ENCODE results near the gene PLD1.
A peak's percentile ranks its signal among the peaks of the same experiment; 100 is the strongest.

PLD1 gene

DNA sequence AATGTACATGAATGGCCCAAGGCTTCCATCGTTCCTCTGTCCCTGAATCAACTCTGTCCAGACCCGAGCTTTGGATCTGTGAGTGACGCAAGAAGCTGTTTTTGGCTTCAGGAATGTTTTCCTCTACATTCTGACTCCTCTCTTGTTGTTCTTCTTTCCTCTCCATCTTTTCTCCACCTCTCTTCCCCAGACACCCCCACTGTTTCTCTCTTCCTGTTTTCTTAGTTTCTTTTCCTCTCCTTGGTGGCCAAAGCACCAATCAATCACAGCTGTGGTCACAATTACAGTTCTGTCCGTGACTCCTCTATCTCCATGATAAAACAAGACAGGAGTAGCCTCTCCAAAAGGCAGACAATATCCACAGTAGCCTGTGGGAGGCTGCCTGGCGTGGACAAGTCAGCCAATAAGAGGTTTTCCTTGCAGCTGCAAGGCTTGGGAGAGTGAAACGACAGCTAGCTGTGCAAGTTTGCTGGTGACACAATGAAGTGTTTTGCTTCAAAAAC lies 28.0 kb upstream of the PLD1 start:
- DNase-seq (ENCODE audit: low spot score): no peak

DNA sequence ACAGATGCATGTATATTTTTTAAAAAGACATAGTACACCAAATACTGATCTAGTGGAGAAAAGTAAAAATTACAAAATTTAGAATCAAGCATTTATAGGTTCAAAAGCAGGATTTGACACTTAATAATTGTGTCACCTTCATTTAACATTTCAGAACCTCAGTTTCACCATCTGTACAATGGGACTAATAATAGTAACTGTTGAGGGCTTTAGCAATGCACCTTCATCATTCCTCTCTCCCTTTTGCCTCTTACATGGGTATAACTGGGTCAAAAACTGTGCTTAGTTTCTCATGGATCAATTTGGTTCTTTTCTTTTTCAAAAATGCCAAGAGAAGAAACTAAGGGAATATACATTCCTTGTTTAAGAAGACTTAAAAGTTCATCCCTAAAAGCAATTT lies 27.4 kb upstream of the PLD1 start:
- DNase-seq (ENCODE audit: low spot score): no peak

DNA sequence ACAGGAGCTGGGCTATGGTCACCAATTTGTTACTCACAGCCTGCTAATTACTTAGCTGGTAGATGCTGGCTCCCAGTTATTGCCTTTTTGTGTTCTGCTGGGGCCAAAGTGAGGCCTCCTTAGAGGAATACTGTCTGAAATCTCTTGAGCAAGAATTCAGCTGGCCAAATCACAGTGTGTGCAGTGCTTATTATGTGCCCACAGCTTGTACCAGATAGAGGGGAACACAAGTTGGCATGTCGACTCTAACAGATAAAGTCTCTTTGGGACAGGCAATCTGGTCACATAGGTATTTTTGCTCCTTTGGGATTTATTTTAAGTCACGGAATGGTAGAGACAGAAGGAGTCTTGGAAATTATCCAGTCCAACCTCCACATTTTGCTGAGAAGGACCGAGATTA lies 26.6 kb upstream of the PLD1 start:
- DNase-seq (ENCODE audit: low spot score): no peak

DNA sequence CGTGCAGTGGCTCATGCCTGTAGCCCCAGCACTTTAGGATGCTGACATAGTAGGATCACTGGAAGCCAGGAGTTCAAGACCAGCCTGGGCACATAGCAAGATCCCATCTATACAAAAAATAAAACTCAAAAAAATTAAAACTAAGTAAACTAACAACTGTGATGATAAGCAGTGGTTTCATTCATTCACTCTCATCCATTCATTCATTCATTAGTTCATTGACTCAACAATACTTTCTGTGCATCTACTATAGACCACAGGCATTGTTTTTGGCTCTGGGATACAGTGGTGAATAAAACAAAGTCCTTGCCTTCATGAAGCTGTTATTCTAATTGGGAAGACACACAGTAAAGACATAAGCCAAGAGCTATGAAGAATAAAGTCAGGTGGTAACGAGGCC lies 25.3 kb upstream of the PLD1 start:
- no peak for DNase-seq (ENCODE audit: low spot score)

DNA sequence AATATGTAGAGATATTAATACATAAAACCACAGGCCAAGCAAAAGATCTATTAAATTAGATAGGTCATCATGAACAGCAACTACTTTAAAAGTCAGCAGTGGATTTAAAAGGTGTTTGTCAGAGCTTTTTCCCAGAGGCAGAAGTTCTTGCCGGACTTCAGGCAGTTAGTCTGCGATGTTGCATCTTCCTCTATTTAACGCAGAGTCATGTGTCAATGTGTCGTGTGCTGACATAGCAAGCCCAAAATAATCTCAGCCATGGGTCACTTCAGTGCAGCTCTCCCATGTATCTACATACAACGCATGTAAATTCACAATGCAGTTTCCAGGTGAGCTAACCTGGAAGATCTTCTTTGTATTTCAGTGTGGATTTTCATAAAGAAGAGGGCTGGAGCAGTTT lies 24.8 kb upstream of the PLD1 start:
- DNase-seq (ENCODE audit: low spot score): no peak

DNA sequence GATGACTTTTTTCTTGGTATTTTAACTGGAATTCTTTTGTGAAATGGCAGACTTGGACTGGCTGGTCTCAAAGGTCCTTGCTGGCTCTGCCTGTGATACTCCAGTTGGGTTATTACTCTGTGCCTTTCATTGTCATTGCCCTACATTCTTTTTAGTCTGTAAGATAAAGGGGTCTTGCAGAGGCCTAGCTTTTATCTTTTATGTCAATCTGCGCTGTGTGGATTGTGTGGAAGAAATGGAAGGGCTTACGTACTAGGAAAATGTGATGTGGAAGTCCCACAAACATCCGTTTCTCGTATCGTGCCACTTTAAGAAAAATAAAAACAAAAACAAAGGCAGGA lies 24.1 kb upstream of the PLD1 start:
- no peak for DNase-seq (ENCODE audit: low spot score)

DNA sequence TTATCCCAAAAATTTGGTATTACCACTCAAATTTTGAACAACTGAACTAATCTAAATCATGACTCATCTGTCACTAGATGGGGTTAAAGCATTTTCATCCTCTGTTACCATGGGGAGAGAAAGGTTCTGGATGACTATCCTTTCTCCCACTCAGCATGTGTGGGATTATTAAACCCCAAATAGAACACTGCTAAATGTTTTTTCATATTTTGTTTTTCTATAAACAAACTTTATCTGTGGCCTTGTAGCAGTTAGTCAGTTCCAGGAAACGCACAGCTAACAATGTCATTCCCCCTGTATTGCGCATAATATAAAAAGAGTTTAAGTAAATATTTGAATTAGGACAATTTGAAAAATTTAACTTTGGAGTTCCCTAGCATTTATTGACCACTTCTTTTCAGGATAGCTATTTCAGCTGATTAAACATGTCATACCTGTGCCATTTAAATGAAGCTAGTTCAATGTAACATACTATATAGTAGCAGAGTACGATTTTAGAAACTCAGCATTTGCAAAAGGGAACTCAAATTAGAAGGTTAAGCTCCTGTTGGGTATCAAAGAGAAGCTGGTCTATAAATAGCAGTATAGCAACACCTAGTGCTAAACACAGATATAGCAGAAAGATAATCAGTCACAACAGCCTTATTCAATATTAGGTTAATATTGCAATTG lies 23.6 kb upstream of the PLD1 start:
- no peak for DNase-seq (ENCODE audit: low spot score)

DNA sequence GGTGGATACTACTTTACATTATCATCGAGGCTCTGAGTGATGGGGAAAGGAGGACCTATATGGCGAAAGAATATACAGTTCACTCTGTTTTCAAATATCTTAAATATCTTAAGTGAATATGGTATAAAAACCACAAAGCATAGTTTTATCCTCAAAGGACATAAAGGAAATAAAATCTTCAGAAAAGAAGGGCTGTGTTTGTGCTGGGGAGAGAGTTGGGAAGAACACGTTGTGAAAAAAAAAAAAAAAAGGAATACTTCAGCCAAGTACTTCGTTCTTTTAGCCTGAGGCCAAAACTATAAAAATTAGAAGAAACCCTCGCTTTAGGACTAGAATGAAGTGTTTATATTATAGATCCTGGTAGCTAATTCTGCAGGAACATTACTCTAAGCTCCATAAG lies 22.7 kb upstream of the PLD1 start:
- no peak for DNase-seq (ENCODE audit: low spot score)

DNA sequence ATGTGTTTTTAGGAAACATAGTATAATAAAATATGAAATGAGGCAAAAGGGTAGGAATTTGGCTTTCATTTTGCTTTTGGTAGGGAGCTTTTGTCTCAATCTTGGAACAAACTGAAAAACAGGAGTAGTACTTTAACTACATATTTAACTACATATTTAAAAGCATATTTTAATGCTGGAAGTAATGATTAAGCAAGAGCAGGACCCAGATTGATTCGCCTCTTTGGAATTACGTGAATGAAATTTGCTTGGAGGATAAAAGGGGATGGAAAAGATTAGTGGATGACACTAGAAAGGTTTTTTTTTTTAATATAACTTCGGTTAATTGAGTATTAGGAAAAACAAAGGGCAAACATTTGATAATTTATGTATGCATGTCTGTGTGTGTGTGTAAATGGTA lies 21.7 kb upstream of the PLD1 start:
- no peak for DNase-seq (ENCODE audit: low spot score)

DNA sequence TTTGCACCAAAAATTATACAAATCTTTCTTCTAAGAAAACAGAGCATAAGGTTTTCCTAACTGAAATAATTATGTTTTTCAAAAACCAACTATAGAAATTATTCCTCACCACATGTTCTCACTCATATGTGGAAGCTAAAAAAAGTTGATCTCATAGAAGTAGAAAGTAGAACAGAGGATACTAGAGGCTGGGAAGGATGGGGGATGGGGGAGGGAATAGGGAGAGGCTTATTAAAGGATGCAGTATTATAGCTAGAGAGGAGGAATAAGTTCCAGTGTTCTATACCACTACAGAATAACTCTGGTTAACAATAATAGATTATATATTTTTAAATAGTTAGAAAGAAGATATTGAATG lies 20.2 kb upstream of the PLD1 start:
- DNase-seq (ENCODE audit: low spot score): no peak

DNA sequence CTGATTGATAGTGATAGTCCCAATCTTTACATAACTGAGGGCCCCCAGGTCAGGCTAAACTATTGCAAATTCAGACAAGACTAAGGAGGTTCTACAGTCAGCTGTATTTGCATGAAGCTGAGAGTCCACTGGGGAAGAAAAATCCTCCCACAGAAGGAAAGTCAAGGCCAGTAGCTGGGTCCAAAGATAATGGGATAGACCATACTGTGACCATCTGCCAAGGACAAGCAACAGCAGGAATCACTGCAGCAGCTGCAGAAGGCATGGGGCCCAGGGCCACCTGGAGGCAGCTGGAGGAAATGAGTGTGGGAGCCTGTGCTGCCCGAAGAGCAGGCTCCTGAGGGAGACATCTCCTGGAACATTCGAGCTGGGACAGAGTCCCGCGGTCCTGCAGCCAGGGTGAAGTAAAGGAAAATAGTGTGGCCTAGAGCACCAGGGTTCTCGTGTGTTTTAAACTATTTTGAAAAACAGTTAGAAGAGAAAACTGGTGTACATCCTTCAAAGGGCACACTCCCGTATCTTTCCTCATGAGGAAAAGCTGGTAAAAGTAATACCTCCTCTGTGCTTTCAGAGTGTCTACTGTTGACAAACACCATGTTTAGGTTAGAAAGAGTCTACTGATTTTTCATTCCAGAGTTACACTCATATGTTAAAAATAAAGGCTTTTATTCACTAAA lies 19.7 kb upstream of the PLD1 start:
- DNase-seq (ENCODE audit: low spot score): peak; percentile 18

DNA sequence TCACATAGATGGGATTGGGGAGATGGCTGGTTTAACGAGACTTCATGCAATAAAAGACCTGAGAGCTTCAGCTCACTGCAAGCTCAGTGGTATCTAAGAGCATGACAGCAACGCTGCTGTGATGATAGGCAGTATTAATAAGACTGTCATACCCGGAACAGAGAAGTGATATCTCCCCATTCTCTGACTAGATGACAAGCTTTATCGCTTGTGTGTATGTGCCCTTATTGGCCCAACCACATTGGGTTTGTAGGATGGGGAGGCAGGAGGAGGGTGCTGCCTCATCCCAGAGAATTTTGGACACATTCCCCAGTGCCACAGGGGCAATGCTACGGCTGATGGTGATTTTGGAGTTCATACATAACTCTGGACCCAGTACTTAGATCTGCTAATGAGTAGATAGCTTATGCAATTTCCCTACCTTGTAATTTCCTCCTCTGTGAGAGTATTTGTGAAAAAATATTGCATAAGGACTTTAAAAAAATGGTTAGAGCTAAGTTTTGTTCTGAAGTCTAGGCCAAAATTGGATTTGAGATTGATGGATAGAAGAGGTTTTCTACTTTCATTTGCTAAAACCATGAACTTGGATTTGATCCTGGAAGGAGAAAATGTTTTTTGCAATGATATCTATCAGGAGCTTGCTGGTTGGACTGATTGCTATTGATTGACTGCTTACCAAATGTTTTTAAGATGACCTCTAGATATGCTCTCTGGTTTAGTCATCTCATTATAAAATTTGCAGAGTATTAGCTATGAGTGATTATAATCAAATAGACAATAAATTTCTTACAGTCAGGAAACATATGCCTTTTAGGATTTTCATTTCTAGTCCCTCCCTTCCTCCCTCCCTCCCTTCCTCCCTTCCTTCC lies 18.9 kb upstream of the PLD1 start:
- no peak for DNase-seq (ENCODE audit: low spot score)

DNA sequence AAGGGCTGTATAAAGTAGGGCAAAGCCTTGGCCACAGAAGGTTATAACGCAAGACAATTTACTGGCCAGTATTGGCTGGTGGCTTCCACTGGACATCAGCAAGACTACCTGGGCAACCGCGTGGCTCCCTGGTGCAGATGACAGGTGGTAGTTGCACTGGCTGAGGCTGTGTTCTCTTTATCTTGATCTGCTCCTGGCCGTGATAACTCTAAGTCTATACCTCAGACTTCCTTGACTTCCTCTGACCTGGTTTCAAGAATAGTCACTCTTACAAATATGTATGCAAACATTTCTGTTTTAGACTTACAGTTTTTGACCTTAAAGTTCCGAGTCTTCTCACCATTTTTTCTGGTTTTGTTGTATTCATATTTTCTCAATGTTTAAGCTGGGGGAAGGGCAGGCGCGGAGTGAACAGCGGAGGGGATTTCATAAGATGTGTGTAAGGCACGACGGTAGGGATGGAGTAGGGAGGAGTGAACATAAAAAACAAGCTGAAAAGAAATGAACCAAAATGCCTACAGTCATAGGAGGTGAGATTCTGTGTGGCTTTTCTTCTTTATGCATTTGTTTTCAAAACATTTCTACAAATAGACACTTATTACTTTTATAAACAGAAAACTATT lies 17.7 kb upstream of the PLD1 start:
- no peak for DNase-seq (ENCODE audit: low spot score)

DNA sequence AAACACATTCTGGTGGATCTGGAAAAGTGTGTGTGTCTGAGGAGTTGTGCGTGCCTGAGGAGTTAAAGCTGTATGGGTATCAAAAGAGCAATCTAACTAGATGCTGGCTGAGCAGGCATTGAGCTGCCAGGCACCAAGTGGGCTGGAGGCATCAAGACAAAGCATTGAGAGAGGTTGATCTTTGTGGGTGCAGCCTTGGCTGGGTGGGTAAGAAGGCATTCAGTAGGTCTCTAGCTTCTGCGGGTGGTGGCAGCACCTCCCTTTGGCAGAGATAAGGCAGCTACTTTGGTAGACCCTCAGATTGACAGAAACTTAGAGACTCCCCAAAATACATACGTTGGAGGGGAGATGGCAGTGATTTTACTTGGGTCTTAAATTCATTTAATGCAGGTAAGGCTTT lies 17.1 kb upstream of the PLD1 start:
- no peak for DNase-seq (ENCODE audit: low spot score)

DNA sequence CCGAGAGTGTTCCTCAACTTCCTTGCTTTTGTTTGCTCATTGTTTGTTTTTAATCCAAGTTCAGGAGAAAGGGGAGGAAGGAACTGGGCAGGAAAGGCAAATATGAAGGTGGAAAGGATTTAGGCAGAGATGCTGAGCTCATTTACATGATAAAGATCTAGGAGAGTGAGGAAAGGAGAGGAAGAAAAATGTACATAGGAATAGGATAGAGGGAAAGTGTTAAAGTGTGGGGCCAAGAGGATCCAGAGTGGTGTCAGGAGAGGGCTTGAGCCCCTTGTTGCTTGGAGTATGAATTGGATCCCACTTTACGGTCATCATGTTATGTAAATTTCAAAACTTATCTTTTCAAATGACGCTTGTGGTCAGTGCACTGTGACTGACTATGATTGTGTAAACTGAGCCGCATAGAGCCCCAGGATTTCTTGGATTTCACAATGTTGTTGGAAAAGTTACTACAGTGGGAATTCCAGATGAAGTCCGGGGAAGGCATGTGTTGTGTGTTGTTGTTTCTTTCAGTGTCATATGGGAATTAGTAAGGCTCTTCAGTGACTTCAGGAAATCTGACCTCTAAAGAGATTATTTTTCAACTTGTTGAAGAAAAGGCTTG lies 15.0 kb upstream of the PLD1 start:
- no peak for DNase-seq (ENCODE audit: low spot score)

DNA sequence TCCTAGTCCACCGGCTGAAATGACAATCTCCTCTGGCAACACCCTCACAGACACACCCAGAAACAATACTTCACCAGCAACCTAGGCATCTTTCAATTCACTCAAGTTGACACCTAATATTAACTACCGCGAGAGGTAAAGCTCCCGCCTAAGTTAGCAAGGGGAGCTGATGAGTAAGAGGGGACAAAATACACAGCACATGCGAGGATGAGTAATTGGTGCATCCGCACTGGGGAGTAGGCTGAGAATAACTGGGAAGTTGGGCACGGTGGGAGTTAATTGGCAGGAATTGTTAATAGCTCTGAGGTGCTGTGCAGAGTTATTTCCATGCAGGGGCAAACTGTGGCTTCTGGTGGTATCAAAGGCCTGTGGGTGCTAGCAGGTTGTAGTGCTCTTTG lies 14.5 kb upstream of the PLD1 start:
- no peak for DNase-seq (ENCODE audit: low spot score)

DNA sequence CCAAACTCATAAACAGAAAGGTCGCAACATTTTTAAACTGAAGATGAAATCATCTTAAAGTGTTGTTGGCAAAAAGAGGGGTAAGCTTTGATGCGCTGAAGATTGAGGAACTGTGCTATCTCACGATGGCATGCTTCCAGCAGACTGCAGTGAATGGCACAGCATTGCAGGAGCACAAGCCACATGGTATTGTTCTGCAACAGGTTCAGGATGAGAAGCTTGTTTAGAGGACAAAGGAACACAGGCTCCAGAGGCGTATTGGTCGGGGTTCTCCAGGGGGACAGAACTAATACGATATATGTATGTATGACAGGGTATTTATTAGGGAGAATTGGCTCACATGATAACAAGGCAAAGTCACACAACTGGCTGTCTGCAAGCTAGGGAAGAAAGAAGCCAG lies 13.8 kb upstream of the PLD1 start:
- DNase-seq (ENCODE audit: low spot score): no peak

DNA sequence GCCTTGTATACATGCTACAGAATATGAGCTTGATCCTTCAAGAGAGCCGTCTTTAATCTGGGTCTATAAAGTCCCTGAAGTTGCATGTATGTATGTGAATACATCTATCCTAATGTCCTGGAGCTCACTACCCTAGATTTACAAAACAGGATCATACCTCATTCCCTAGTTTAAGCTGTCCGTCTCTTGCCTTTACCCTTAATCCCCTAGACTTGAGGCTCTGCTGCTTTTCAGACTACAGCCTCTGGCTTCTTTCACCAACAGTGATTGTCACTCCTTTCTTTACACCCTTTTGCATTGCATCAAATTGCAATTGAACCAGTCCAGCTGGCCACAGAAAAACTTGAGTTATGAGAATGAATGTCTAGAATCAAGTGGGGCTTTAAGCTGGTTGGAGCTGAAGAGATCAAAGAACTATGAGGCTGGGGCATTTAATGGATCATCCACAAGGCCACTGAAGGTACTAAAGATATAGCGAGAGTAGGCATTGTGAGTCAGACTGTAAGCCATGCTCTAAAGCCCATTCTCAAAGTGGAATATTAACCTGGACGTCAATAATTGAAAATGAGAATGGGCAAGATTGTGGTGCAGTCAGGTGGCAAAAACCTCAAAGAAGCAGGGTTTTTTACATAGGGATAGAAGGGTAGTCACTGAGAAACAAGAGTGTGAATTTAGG lies 12.3 kb upstream of the PLD1 start:
- no peak for DNase-seq (ENCODE audit: low spot score)

DNA sequence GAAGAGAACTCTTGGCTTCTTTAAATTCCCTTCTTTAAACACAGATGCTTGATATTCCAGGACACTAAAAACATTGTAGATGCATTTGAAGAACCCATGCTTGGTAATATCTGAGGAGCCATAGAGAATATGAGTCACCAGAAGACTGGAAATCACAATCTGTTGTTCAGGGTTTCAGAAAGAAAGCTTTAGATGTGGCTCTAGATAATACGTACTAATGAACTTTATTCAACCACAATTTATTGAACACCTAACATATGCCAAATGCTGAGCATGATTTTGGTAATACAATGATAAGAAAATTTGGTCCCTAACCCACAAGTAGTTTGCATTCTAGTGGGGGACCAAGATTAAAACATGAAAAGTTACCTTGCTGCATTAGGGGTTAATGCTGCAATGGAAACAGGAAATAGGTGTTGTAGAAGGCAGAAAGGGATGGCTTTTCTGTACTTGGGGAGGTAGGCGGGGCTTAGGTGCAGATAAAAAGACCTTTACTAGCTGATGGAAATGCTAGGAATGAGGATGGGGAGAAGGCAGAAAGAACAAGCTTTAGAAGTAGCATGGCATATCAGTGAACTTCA lies 11.6 kb upstream of the PLD1 start:
- DNase-seq (ENCODE audit: low spot score): no peak

DNA sequence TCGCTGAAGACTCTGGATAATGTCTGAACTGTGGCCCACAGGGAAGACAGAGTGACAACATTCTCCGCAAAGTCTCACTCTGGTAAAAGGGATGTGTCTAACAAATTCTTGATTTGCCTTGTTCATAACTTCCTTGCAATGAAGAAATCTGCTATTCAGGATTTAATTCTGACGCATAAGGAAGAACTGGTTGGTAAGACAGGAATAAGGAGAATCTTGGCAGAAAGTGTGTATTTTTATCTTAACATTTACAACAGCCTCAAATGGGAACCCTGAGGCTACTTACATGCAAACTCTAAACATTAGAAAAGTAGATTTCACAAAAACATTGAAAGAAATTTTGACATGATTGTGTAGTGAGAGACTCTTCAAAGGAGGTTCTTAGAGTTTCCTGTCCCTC lies 10.8 kb upstream of the PLD1 start:
- no peak for DNase-seq (ENCODE audit: low spot score)

DNA sequence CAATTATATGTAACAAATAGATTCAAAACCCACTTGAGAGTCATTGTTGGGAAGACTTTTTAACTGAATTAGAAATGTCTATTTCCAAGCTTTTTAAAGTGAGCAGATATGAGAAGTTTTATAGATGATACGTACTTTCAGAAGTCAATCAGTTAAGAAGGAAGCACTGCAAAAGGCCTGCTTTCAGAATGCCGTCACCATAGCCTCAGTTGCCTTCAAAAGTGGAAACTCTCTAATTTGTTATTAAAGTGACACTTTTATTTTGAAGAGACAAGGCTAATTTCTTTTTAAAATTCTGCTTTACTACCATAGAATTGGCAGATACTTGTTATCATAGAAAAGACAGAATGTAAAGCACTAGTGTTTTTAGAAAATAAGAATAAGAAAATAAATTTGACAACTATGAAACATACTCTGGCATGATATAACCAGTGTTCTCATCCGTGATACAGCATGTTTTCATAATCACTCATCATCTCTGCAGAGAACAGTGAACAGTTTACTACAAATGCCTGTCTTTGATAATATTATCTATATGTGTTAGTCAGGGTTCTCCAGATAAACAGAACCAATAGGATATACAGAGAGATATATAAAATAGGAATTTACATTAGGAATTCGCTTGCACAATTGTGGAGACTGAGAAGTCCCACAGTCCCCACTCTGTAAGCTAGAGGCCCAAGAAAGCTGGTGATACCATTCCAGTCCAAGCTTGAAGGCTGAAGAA lies 7.0 kb upstream of the PLD1 start:
- no peak for DNase-seq (ENCODE audit: low spot score)
